Stimulated activated CD4-positive, alpha-beta T cell treated with anti-CD3 and anti-CD28 coated beads, Interleukin-1b, Interleukin-23, amount 100 ng/mL, for 1 hour (primary cell): ENCODE measurements around the gene BRD2.

Experiments
- DNase-seq, 2 donors: peaks; one replicate each; pipeline ENCODE4 v3.0.0-alpha.2; 2020; ENCODE audit warnings: low read depth in 2 of 2

BRD2 gene

DNA sequence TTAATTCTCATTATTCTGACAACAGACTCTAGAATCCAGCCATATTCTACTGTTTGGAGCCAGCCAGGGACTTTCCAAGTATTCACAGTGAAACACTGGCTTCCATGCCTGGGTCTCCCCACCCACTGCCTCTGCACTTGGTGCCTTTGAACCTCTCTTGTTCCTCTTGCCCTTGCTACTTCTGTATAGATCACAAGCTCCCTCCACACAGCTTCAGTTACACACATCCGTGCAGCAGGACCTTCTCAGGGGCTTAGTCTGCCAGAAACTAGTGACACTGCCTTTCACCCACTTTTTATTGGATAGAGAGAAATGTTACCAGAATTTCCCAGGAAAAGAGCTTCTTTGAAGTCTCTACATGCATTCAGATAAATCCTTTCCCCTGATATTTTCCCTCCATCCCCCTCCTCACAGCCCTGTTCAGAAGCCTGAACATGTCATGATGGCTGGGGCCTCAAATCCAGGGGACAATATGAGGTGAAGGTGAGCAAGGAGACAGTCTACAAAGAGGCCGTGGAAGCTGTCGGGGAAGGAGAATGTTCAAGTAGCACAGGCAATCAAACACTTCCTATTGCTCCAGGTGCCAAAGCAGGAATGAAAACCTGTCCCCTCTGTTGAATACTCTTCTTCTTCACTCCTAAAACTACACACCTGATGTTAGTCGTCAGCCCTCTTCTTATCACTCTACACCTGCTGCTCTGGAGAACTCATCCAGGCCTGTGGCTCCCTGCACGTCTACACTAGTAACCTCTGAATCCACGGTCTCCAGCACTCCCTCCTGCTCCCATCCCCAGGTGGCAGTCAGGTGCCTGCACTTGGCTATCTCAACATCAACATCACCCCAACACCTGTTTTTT lies 61.2 kb downstream of the BRD2 start:
- no peak for DNase-seq

DNA sequence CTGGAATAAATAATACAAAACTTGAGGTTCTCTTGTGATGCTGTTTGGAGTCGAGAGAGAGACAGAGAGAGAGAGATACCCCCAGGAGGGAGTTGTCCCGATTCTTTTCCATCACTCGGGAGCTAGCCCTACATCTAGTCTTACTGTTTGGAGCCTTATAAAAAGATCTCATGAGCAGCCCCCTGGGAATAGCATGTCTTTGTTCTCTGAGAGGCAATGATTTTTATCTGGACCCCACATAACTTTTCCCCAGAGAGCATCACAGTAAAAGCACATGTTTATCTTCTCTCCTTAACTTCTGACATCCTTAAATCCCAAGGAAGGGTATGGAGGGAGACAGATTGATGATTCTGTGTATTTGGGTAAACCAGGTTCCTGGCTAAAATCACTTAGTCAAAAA lies 61.9 kb downstream of the BRD2 start:
- DNase-seq, result no peak
